ENCODE measurements around the gene ENAH. TPM values are rescaled to one million over a fixed set of nuclear protein-coding genes. Genes with fewer than 3 reads are reported as not detected.

ENAH gene
- polyA plus RNA-seq, 1 donor (not counting 4 experiments of a cell fraction or from before 2014, with no cell fraction given): 61.0 TPM

DNA sequence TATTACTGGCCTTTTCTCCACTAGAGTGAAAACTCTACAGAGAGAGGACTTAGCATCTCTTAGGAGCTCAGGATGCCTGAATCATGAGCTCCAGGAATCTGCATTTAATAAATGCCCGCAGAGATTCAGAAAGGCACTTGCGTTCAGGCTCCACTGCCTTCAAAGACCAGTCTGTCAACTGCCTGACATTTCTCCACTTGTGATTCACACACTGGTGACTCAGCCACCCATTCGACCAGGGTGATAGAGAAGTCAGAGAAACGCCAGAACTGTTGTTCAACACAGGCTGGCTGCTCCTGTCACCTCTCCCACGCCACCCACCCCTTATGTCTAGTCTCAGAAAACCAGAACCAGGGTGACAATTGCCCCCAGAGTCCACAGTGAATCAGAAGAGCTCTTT, 198.2 kb downstream of the ENAH start:
- TF ChIP-seq, protein P1, sequence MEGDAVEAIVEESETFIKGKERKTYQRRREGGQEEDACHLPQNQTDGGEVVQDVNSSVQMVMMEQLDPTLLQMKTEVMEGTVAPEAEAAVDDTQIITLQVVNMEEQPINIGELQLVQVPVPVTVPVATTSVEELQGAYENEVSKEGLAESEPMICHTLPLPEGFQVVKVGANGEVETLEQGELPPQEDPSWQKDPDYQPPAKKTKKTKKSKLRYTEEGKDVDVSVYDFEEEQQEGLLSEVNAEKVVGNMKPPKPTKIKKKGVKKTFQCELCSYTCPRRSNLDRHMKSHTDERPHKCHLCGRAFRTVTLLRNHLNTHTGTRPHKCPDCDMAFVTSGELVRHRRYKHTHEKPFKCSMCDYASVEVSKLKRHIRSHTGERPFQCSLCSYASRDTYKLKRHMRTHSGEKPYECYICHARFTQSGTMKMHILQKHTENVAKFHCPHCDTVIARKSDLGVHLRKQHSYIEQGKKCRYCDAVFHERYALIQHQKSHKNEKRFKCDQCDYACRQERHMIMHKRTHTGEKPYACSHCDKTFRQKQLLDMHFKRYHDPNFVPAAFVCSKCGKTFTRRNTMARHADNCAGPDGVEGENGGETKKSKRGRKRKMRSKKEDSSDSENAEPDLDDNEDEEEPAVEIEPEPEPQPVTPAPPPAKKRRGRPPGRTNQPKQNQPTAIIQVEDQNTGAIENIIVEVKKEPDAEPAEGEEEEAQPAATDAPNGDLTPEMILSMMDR (optimal IDR thresholded peaks at IDR 0.05 in 1 of 3, IDR thresholded peaks at IDR 0.05 in 1 of 3, conservative IDR thresholded peaks at IDR 0.05 in 1 of 3; ENCODE audit: extremely low read depth in 1 of 3, insufficient read depth in 2 of 3, low read length in 3 of 3): no peak
- no peak for TF ChIP-seq EZH2 (IDR thresholded peaks at IDR 0.05; ENCODE audit: low read length)
- H3K9me3 ChIP-seq (ENCODE audit: control insufficient read depth, low read depth, low read length): no peaks in the 10 kb centered on the region
- H3K36me3 ChIP-seq (ENCODE audit: control insufficient read depth in 2 of 2, extremely low read depth in 1 of 2, insufficient read depth in 2 of 2, low read length in 2 of 2): no peaks in the 10 kb centered on the region
- H3K9ac ChIP-seq (ENCODE audit: control insufficient read depth, extremely low read depth, insufficient read depth, low read length): no peak overlapping the region
- no peaks in the 10 kb centered on the region for H4K20me1 ChIP-seq (ENCODE audit: control insufficient read depth, extremely low read depth, insufficient read depth, low read length)
- peaks cover 25% of the 10 kb centered on the region for H3K4me1 ChIP-seq (ENCODE audit: control insufficient read depth, extremely low read depth, insufficient read depth, low read length)
- no peak overlapping the region for H3K27ac ChIP-seq (ENCODE audit: control insufficient read depth, insufficient read depth, low read length)
- no peak overlapping the region for H3K4me3 ChIP-seq (ENCODE audit: control insufficient read depth in 2 of 3, extremely low read depth in 1 of 3, insufficient read depth in 2 of 3, low read depth in 1 of 3, low read length in 3 of 3)
- FAIRE-seq (peak; percentile 89), DNase-seq (ENCODE audit: low read depth, low spot score) (no peak)
- no peaks in the 10 kb centered on the region for H3K27me3 ChIP-seq (ENCODE audit: control insufficient read depth, extremely low read depth, insufficient read depth, low read length)
- H2AFZ ChIP-seq (ENCODE audit: control insufficient read depth, low read length): no peak overlapping the region
- no peaks in the 10 kb centered on the region for H3K9me1 ChIP-seq (ENCODE audit: control insufficient read depth, extremely low read depth, insufficient read depth, low read length)
- dilution Hi-C loops (cut with MboI; ENCODE audit: extremely low pct_ligation_motif_present, low sequenced_read_pairs): loop anchor here (25.0 kb wide), 1 partner anchor 533 kb away; the partner anchor contains the start of gene SDE2
- H3K79me2 ChIP-seq (ENCODE audit: control insufficient read depth, insufficient read depth, low read length): no peaks in the 10 kb centered on the region
- peak overlapping the region; percentile 7 for H3K4me2 ChIP-seq (ENCODE audit: control insufficient read depth, extremely low read depth, insufficient read depth, low read depth, low read length)

DNA sequence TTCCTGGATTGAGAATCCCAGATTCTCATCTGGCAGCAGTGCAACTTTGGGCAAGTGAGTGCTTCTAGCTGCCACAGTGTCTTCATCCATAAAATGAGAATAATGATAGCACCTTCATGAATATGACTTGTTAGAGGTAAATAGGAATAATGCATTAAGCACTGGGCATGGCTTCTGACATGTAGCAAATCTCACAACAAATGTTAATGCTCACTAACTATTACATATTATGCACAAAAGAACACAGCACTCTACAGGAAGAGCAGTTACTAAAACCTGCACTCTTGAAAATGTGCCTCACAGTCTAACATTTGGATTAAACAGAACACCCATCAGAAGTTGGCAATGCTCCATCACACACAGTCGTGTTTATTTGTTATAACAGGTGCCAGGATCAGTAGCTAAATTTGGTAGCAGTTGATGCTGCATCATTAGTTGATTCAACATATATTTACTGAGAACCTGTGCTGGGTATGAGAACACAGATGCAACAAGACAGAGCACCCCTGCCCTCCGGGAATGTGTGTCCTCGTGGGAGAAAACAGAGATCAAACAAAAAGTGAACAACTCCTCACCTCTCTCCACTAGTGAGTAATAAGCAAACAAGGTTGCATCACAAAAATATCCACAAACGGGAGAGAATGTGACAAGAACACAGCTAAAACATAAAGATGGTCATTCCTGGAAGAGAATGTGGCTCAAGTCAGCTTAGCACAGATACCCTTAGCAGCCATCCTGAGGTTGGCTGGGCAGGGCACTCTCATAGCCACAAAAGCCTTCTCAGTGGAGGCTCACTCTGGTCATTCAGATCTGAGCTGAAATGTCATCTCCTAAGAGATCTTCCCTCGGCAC, 198.9 kb downstream of the ENAH start:
- DNase-seq (ENCODE audit: low read depth, low spot score) (no peak), FAIRE-seq (no peak)
- TF ChIP-seq EZH2 (IDR thresholded peaks at IDR 0.05; ENCODE audit: low read length): no peak
- TF ChIP-seq, protein P1 (optimal IDR thresholded peaks at IDR 0.05 in 1 of 3, IDR thresholded peaks at IDR 0.05 in 1 of 3, conservative IDR thresholded peaks at IDR 0.05 in 1 of 3; ENCODE audit: extremely low read depth in 1 of 3, insufficient read depth in 2 of 3, low read length in 3 of 3): no peak
- Histone ChIP-seq H2AFZ (ENCODE audit: control insufficient read depth, low read length) (no peak overlapping the region), H3K4me2 (ENCODE audit: control insufficient read depth, extremely low read depth, insufficient read depth, low read depth, low read length) (peak overlapping the region; percentile 7), H3K9ac (ENCODE audit: control insufficient read depth, extremely low read depth, insufficient read depth, low read length) (no peak overlapping the region), H3K79me2 (ENCODE audit: control insufficient read depth, insufficient read depth, low read length) (no peaks in the 10 kb centered on the region), H3K4me3 (ENCODE audit: control insufficient read depth in 2 of 3, extremely low read depth in 1 of 3, insufficient read depth in 2 of 3, low read depth in 1 of 3, low read length in 3 of 3) (no peak overlapping the region), H3K9me3 (ENCODE audit: control insufficient read depth, low read depth, low read length) (no peaks in the 10 kb centered on the region), H4K20me1 (ENCODE audit: control insufficient read depth, extremely low read depth, insufficient read depth, low read length) (no peaks in the 10 kb centered on the region), H3K27ac (ENCODE audit: control insufficient read depth, insufficient read depth, low read length) (no peak overlapping the region), H3K27me3 (ENCODE audit: control insufficient read depth, extremely low read depth, insufficient read depth, low read length) (no peaks in the 10 kb centered on the region), H3K36me3 (ENCODE audit: control insufficient read depth in 2 of 2, extremely low read depth in 1 of 2, insufficient read depth in 2 of 2, low read length in 2 of 2) (no peaks in the 10 kb centered on the region), H3K4me1 (ENCODE audit: control insufficient read depth, extremely low read depth, insufficient read depth, low read length) (peaks cover 26% of the 10 kb centered on the region), H3K9me1 (ENCODE audit: control insufficient read depth, extremely low read depth, insufficient read depth, low read length) (no peaks in the 10 kb centered on the region)
- dilution Hi-C loops (cut with MboI; ENCODE audit: extremely low pct_ligation_motif_present, low sequenced_read_pairs): loop anchor here (25.0 kb wide), 1 partner anchor 533 kb away; the partner anchor contains the start of gene SDE2
